SK-N-SH treated with all-trans-retinoic acid at 6 μM for 48 hours (cell line): Measurements from ENCODE around the gene BUD13.

ENCODE experiments used
- ARNTL ChIP-seq: fragments of 450-650 bp; formaldehyde crosslinking; IDR thresholded peaks from 2 replicates; pipeline ENCODE4 v1.5.0; 2020; ENCODE audit warnings: low read depth, mild to moderate bottlenecking, moderate library complexity, borderline replicate concordance
- ISL1 ChIP-seq: fragments of 250-450 bp; sonication (Bioruptor Pico); IDR thresholded peaks from 2 replicates; pipeline ENCODE4 v2.1.2; 2022; ENCODE audit warnings: mild to moderate bottlenecking, moderate library complexity
- OSR1 ChIP-seq: fragments of 250-450 bp; sonication (Bioruptor Pico); IDR thresholded peaks from 2 replicates; pipeline ENCODE4 v1.8.0; 2022; ENCODE audit warnings: moderate library complexity, mild to moderate bottlenecking, inconsistent platforms
- RARB ChIP-seq: fragments of 250-450 bp; sonication (Bioruptor Pico); IDR thresholded peaks from 2 replicates; pipeline ENCODE4 v1.8.0; 2021; ENCODE audit warnings: mild to moderate bottlenecking, moderate library complexity
- ZC3H10 ChIP-seq: fragments of 250-450 bp; sonication (Bioruptor Pico); IDR thresholded peaks from 2 replicates; pipeline ENCODE4 v1.5.1; 2021; ENCODE audit warnings: mild to moderate bottlenecking, moderate library complexity
- ZFP3 ChIP-seq: fragments of 250-450 bp; sonication (Bioruptor Pico); IDR thresholded peaks from 2 replicates; pipeline ENCODE4 v1.5.0; 2020; ENCODE audit warnings: mild to moderate bottlenecking, moderate library complexity
- ZFP30 ChIP-seq: fragments of 450-650 bp; formaldehyde crosslinking; IDR thresholded peaks from 2 replicates; pipeline ENCODE4 v1.5.0; 2022; ENCODE audit warnings: mild to moderate bottlenecking, moderate library complexity
- ZNF565 ChIP-seq: fragments of 450-650 bp; formaldehyde crosslinking; conservative IDR thresholded peaks from 2 replicates; pipeline ENCODE4 v1.5.0; 2020; ENCODE audit warnings: low read depth, mild to moderate bottlenecking, moderate library complexity
- ZNF8 ChIP-seq: fragments of 450-650 bp; formaldehyde crosslinking; IDR thresholded peaks from 2 replicates; pipeline ENCODE4 v1.5.0; 2020; ENCODE audit warnings: mild to moderate bottlenecking, moderate library complexity
- TF ChIP-seq, protein P1 (sequence below): fragments of 250-450 bp; sonication (Bioruptor Pico); IDR thresholded peaks from 2 replicates; pipeline ENCODE4 v1.8.0; 2021; ENCODE audit warnings: low read depth, mild to moderate bottlenecking, moderate library complexity, borderline replicate concordance
- TF ChIP-seq, protein P2 (sequence below): fragments of 250-450 bp; sonication (Bioruptor Pico); IDR thresholded peaks from 2 replicates; pipeline ENCODE4 v1.8.0; 2020; ENCODE audit warnings: mild to moderate bottlenecking, moderate library complexity, borderline replicate concordance

DNA sequence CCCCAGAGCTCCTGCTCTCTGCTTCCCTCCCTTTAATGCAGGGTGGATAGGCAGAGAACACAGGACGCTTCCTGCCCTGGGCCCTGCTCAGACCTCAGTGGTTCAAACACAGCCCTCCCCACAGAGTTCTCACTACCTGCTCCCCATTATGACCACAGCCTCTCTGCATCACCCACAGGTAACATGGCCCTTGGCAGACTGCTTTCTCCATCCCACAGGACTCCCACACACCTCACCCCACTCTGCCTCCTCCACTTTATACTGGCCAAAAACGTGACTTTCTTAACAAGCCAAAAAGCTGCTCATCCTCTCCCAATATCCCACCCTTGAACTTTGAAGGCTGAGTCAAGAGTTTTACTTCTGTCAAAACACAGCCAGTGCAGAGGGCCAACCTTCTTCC is 33.8 kb downstream of the BUD13 start:
- TF ChIP-seq, protein P1, sequence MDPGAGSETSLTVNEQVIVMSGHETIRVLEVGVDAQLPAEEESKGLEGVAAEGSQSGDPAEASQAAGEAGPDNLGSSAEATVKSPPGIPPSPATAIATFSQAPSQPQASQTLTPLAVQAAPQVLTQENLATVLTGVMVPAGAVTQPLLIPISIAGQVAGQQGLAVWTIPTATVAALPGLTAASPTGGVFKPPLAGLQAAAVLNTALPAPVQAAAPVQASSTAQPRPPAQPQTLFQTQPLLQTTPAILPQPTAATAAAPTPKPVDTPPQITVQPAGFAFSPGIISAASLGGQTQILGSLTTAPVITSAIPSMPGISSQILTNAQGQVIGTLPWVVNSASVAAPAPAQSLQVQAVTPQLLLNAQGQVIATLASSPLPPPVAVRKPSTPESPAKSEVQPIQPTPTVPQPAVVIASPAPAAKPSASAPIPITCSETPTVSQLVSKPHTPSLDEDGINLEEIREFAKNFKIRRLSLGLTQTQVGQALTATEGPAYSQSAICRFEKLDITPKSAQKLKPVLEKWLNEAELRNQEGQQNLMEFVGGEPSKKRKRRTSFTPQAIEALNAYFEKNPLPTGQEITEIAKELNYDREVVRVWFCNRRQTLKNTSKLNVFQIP (CRISPR knock-in tag): no peak
- TF ChIP-seq ARNTL (CRISPR knock-in tag) (no peak), ZNF8 (CRISPR knock-in tag) (no peak), ZC3H10 (no peak), ISL1 (CRISPR knock-in tag) (no peak), OSR1 (no peak), ZFP30 (CRISPR knock-in tag) (no peak), ZFP3 (CRISPR knock-in tag) (no peak), RARB (CRISPR knock-in tag) (no peak), ZNF565 (no peak)
- TF ChIP-seq, protein P2, sequence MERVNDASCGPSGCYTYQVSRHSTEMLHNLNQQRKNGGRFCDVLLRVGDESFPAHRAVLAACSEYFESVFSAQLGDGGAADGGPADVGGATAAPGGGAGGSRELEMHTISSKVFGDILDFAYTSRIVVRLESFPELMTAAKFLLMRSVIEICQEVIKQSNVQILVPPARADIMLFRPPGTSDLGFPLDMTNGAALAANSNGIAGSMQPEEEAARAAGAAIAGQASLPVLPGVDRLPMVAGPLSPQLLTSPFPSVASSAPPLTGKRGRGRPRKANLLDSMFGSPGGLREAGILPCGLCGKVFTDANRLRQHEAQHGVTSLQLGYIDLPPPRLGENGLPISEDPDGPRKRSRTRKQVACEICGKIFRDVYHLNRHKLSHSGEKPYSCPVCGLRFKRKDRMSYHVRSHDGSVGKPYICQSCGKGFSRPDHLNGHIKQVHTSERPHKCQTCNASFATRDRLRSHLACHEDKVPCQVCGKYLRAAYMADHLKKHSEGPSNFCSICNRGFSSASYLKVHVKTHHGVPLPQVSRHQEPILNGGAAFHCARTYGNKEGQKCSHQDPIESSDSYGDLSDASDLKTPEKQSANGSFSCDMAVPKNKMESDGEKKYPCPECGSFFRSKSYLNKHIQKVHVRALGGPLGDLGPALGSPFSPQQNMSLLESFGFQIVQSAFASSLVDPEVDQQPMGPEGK (CRISPR knock-in tag): no peak
